ENCODE measurements around the gene LRP1.

Gene LRP1

GRCh38 chr12:57242691-57243454 lies 114.6 kb downstream of the LRP1 start:
- in situ Hi-C loops (cut with MboI; ENCODE audit: low sequenced_read_pairs): no loop called here

GRCh38 chr12:57243521-57244311 lies 115.4 kb downstream of the LRP1 start:
- in situ Hi-C loops (cut with MboI; ENCODE audit: low sequenced_read_pairs): no loop called here

- in situ Hi-C loops (cut with MboI; ENCODE audit: low sequenced_read_pairs): no loop called here
Observed at GRCh38 chr12:57244312-57244696, 116.0 kb downstream of the LRP1 start.

- in situ Hi-C loops (cut with MboI; ENCODE audit: low sequenced_read_pairs): no loop called here
Observed at GRCh38 chr12:57247041-57247440, 118.8 kb downstream of the LRP1 start.

- in situ Hi-C loops (cut with MboI; ENCODE audit: low sequenced_read_pairs): no loop called here
Observed at GRCh38 chr12:57248934-57249742, 120.9 kb downstream of the LRP1 start.

- in situ Hi-C loops (cut with MboI; ENCODE audit: low sequenced_read_pairs): no loop called here
Observed at GRCh38 chr12:57250541-57250940, 122.3 kb downstream of the LRP1 start.

- in situ Hi-C loops (cut with MboI; ENCODE audit: low sequenced_read_pairs): no loop called here
Observed at GRCh38 chr12:57250956-57251355, 122.7 kb downstream of the LRP1 start, which contains the start of gene STAC3. STAC3 (minus strand) TSS chr12:57251187; CDS start chr12:57249636, 1,551 bp downstream.

- in situ Hi-C loops (cut with MboI; ENCODE audit: low sequenced_read_pairs): no loop called here
Observed at GRCh38 chr12:57254506-57255280, 126.4 kb downstream of the LRP1 start.

GRCh38 chr12:57255916-57256315 lies 127.6 kb downstream of the LRP1 start:
- in situ Hi-C loops (cut with MboI; ENCODE audit: low sequenced_read_pairs): no loop called here

GRCh38 chr12:57258977-57259970 lies 131.0 kb downstream of the LRP1 start:
- in situ Hi-C loops (cut with MboI; ENCODE audit: low sequenced_read_pairs): no loop called here

GRCh38 chr12:57260366-57260765 lies 132.1 kb downstream of the LRP1 start:
- in situ Hi-C loops (cut with MboI; ENCODE audit: low sequenced_read_pairs): no loop called here

GRCh38 chr12:57261428-57261865 lies 133.2 kb downstream of the LRP1 start:
- in situ Hi-C loops (cut with MboI; ENCODE audit: low sequenced_read_pairs): no loop called here

GRCh38 chr12:57262126-57262822 lies 134.0 kb downstream of the LRP1 start:
- in situ Hi-C loops (cut with MboI; ENCODE audit: low sequenced_read_pairs): no loop called here

Data from hTERT RPE-1 (cell line).